Lower leg skin (tissue), 3 donors: Measurements from ENCODE around the gene SLC9A9.
"Not testable (repeated sequence)": the region's sequence is repeated elsewhere in the genome, so short reads cannot be mapped to it uniquely, and the experiment has no call there.

Experiments
- CTCF ChIP-seq, 3 donors: fragments of 450-650 bp; IDR thresholded peaks; one replicate each; pipeline ENCODE4 v1.5.1; 2016; ENCODE audit warnings: antibody characterized with exemption in 3 of 3, mild to moderate bottlenecking in 3 of 3, moderate library complexity in 2 of 3
- POLR2A ChIP-seq, 2 donors: fragments of 450-650 bp; IDR thresholded peaks; one replicate each; pipeline ENCODE4 v1.6.1; 2016 to 2017; ENCODE audit warnings: antibody characterized with exemption in 2 of 2, mild to moderate bottlenecking in 1 of 2, moderate library complexity in 1 of 2

GRCh38 chr3:143873553-143873952 is 25.3 kb upstream of the SLC9A9 start:
- TF ChIP-seq CTCF, POLR2A (IDR thresholded peaks at IDR 0.05): not testable (repeated sequence)
